HL-60 (cell line): ENCODE results near the gene MTPN.

Experiments used
- DNase-seq, 2 experiments: peaks; one replicate each; pipeline ENCODE4 v3.0.0-alpha.2; 2010 to 2020; ENCODE audit warnings: low read depth in 1 of 2, low spot score in 1 of 2
- H3K27ac ChIP-seq: fragments of 250-450 bp; sonication (Bioruptor Pico); replicated peaks from 2 replicates; pipeline ENCODE4 v1.5.1; 2020; ENCODE audit warnings: mild to moderate bottlenecking, moderate library complexity
- H3K27me3 ChIP-seq: fragments of 250-450 bp; sonication (Bioruptor Pico); 2 replicates; pipeline ENCODE4 v1.5.1; 2021; ENCODE audit warnings: mild to moderate bottlenecking, moderate library complexity; ENCODE audit not compliant: insufficient read depth, poor library complexity, severe bottlenecking
- H3K4me3 ChIP-seq: replicated peaks from 2 replicates; pipeline ENCODE4 v1.5.1; 2011; ENCODE audit warnings: mild to moderate bottlenecking, control low read depth, low read length; ENCODE audit not compliant: insufficient read depth
- CTCF ChIP-seq: IDR thresholded peaks from one replicate; pipeline ENCODE4 v1.5.1; 2011; ENCODE audit warnings: low read length, control low read depth, inconsistent platforms; ENCODE audit not compliant: insufficient read depth
- GABPA ChIP-seq: IDR thresholded peaks from 2 replicates; pipeline ENCODE4 v1.6.1; 2012; ENCODE audit warnings: low read depth
- POLR2AphosphoS5 ChIP-seq: IDR thresholded peaks from 2 replicates; pipeline ENCODE4 v1.6.1; 2012; ENCODE audit warnings: low read depth
- REST ChIP-seq: IDR thresholded peaks from 2 replicates; pipeline ENCODE4 v1.6.1; 2012; ENCODE audit warnings: low read depth; ENCODE audit not compliant: insufficient replicate concordance
- SPI1 ChIP-seq: IDR thresholded peaks from 2 replicates; pipeline ENCODE4 v1.6.1; 2012; ENCODE audit warnings: low read depth, mild to moderate bottlenecking, borderline replicate concordance

MTPN gene

GRCh38 chr7:135966341-135967043, 10.7 kb downstream of the MTPN start:
- DNase-seq, result no peak
- TF ChIP-seq CTCF (no peak), POLR2AphosphoS5 (no peak), GABPA (no peak)
- no peak overlapping the region for H3K4me3 ChIP-seq
- H3K27ac ChIP-seq, result no peak overlapping the region
- H3K27me3 ChIP-seq, result no peaks in the 10 kb centered on the region

GRCh38 chr7:135965602-135966001, 11.6 kb downstream of the MTPN start:
- no peak for TF ChIP-seq SPI1
- TF ChIP-seq GABPA, result no peak
- TF ChIP-seq REST, result no peak
- no peak for TF ChIP-seq POLR2AphosphoS5
- no peak for TF ChIP-seq CTCF
- DNase-seq, result no peak
- Histone ChIP-seq H3K4me3 (no peak overlapping the region), H3K27me3 (no peaks in the 10 kb centered on the region), H3K27ac (no peak overlapping the region)

GRCh38 chr7:135964791-135965190, 12.4 kb downstream of the MTPN start:
- Histone ChIP-seq H3K27me3 (no peaks in the 10 kb centered on the region), H3K4me3 (no peak overlapping the region), H3K27ac (no peak overlapping the region)
- no peak for DNase-seq
- TF ChIP-seq CTCF (no peak), GABPA (no peak), REST (no peak), POLR2AphosphoS5 (no peak), SPI1 (no peak)

GRCh38 chr7:135964274-135964673, 12.9 kb downstream of the MTPN start:
- no peak overlapping the region for H3K27ac ChIP-seq
- H3K4me3 ChIP-seq, result no peak overlapping the region
- DNase-seq, result no peak
- TF ChIP-seq CTCF (no peak), GABPA (no peak), REST (no peak), POLR2AphosphoS5 (no peak), SPI1 (no peak)
- H3K27me3 ChIP-seq, result no peaks in the 10 kb centered on the region
